Measurements from ENCODE around the gene FILIP1L.

DNA sequence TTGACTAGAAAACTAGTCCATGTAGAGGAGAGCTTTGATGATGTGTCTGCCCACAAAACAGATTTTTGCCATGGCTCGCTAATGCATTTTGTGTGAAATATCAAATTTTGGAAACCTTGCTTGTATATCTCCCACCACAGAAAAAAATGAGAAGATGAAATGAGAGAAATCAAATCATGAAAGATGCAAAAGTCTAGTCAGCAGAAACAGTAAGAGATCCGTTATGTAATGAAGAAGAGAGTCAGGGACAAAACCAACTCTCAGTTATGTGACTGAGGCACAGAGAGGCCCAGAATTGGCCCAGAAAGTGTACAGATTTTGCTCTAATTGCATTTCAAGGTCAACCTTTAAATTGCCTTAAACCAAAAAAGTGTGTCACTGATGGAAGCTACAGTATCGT is 107.0 kb downstream of the FILIP1L start:
- TF ChIP-seq CTCF (IDR thresholded peaks at IDR 0.05) (no peak), MXI1 (IDR thresholded peaks at IDR 0.05; ENCODE audit: low read depth, low read length) (no peak), EZH2phosphoT487 (IDR thresholded peaks at IDR 0.05; ENCODE audit: borderline replicate concordance, low read depth) (no peak), TCF12 (IDR thresholded peaks at IDR 0.05) (no peak), RAD21 (IDR thresholded peaks at IDR 0.05; ENCODE audit: low read length) (no peak), POLR2AphosphoS5 (IDR thresholded peaks at IDR 0.05; ENCODE audit: low read depth, low read length) (no peak), YY1 (IDR thresholded peaks at IDR 0.05; ENCODE audit: low read depth) (no peak), FOXM1 (IDR thresholded peaks at IDR 0.05; ENCODE audit: low read depth) (no peak), EP300 (IDR thresholded peaks at IDR 0.05; ENCODE audit: borderline replicate concordance in 1 of 2, low read depth in 1 of 2, low read length in 1 of 2) (no peak), SMC3 (IDR thresholded peaks at IDR 0.05; ENCODE audit: low read depth, low read length) (no peak), RFX5 (IDR thresholded peaks at IDR 0.05; ENCODE audit: low read length) (no peak), FOSL2 (IDR thresholded peaks at IDR 0.05; ENCODE audit: borderline replicate concordance, low read depth) (no peak)
- TF ChIP-seq, protein P1, sequence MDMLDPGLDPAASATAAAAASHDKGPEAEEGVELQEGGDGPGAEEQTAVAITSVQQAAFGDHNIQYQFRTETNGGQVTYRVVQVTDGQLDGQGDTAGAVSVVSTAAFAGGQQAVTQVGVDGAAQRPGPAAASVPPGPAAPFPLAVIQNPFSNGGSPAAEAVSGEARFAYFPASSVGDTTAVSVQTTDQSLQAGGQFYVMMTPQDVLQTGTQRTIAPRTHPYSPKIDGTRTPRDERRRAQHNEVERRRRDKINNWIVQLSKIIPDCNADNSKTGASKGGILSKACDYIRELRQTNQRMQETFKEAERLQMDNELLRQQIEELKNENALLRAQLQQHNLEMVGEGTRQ (IDR thresholded peaks at IDR 0.05; ENCODE audit: borderline replicate concordance, low read depth, low read length) = no peak

Data from SK-N-SH (cell line).